Stimulated activated CD8-positive, alpha-beta memory T cell treated with anti-CD3 and anti-CD28 coated beads, Interleukin-12 subunit alpha, Interleukin-12 subunit beta, amount 100 ng/mL, for 4 hours (primary cell): ENCODE data around the gene HDDC3.
"Not testable (repeated sequence)": the region's sequence is repeated elsewhere in the genome, so short reads cannot be mapped to it uniquely, and the experiment has no call there.

Experiments used
- DNase-seq: peaks from one replicate; pipeline ENCODE4 v3.0.0-alpha.2; 2020; ENCODE audit warnings: low read depth

HDDC3 gene

GRCh38 chr15:90930861-90931574, 1.3 kb downstream of the HDDC3 start:
- no peak for DNase-seq

GRCh38 chr15:90929246-90930019, 2.9 kb downstream of the HDDC3 start:
- DNase-seq = no peak

- not testable (repeated sequence) for DNase-seq
Observed at GRCh38 chr15:90928106-90928505, 4.2 kb downstream of the HDDC3 start.

- DNase-seq = not testable (repeated sequence)
Observed at GRCh38 chr15:90926766-90927165, 5.6 kb downstream of the HDDC3 start.

- DNase-seq = no peak
Observed at GRCh38 chr15:90924375-90924774, 8.0 kb downstream of the HDDC3 start.

GRCh38 chr15:90922712-90923322, 9.5 kb downstream of the HDDC3 start:
- DNase-seq = not testable (repeated sequence)

GRCh38 chr15:90921887-90922286, 10.5 kb downstream of the HDDC3 start:
- DNase-seq = no peak

GRCh38 chr15:90918835-90919234, 13.5 kb downstream of the HDDC3 start:
- no peak for DNase-seq

- DNase-seq = no peak
Observed at GRCh38 chr15:90918034-90918788, 14.1 kb downstream of the HDDC3 start.

- DNase-seq = no peak
Observed at GRCh38 chr15:90917569-90917968, 14.8 kb downstream of the HDDC3 start.

- no peak for DNase-seq
Observed at GRCh38 chr15:90916461-90916860, 15.9 kb downstream of the HDDC3 start.

- no peak for DNase-seq
Observed at GRCh38 chr15:90915808-90916440, 16.4 kb downstream of the HDDC3 start.

GRCh38 chr15:90915216-90915807, 17.0 kb downstream of the HDDC3 start:
- no peak for DNase-seq

- DNase-seq = no peak
Observed at GRCh38 chr15:90914305-90915080, 17.9 kb downstream of the HDDC3 start.

- no peak for DNase-seq
Observed at GRCh38 chr15:90913398-90913944, 18.9 kb downstream of the HDDC3 start.

GRCh38 chr15:90912770-90913075, 19.6 kb downstream of the HDDC3 start:
- DNase-seq = no peak

- DNase-seq = no peak
Observed at GRCh38 chr15:90911906-90912769, 20.2 kb downstream of the HDDC3 start.

- DNase-seq = no peak
Observed at GRCh38 chr15:90911302-90911623, 21.1 kb downstream of the HDDC3 start.

GRCh38 chr15:90910441-90911301, 21.7 kb downstream of the HDDC3 start:
- no peak for DNase-seq
